HG02970 (cell line): ENCODE data around the gene KRTAP19-2.
"Not testable (repeated sequence)": the region's sequence is repeated elsewhere in the genome, so short reads cannot be mapped to it uniquely, and the experiment has no call there.

Source experiments
- ATAC-seq: cut with Tn5 transposase; IDR thresholded peaks from one replicate; pipeline ENCODE4 v1.9.1; 2021; ENCODE audit warnings: mild to moderate bottlenecking, moderate library complexity, moderate number of reproducible peaks; ENCODE audit not compliant: unreplicated experiment, low FRiP score

The KRTAP19-2 gene

GRCh38 chr21:30487336-30487735 is at the start of gene KRTAP19-2:
Gene KRTAP19-2 (minus strand): TSS chr21:30487436. CDS start chr21:30487348, 88 bp downstream.
- no peak for ATAC-seq

GRCh38 chr21:30518876-30519275 is 31.6 kb upstream of the KRTAP19-2 start:
- no peak for ATAC-seq

- no peak for ATAC-seq
Observed at GRCh38 chr21:30515681-30516080, 28.4 kb upstream of the KRTAP19-2 start.

GRCh38 chr21:30505621-30506205 is 18.5 kb upstream of the KRTAP19-2 start:
- not testable (repeated sequence) for ATAC-seq

GRCh38 chr21:30502041-30502440 is 14.8 kb upstream of the KRTAP19-2 start, which contains the start of gene KRTAP19-5:
Gene KRTAP19-5 (minus strand): TSS chr21:30502141. CDS start chr21:30502090, 51 bp downstream.
- ATAC-seq = no peak

GRCh38 chr21:30497065-30497464 is 9.8 kb upstream of the KRTAP19-2 start, which contains the start of gene KRTAP19-4:
Gene KRTAP19-4 (minus strand): TSS chr21:30497165. CDS start chr21:30497110, 55 bp downstream.
- no peak for ATAC-seq

- ATAC-seq = no peak
Observed at GRCh38 chr21:30491963-30492428, 4.8 kb upstream of the KRTAP19-2 start, which contains the start of gene KRTAP19-3. Gene KRTAP19-3 (minus strand): TSS chr21:30492013. CDS start chr21:30491957, 56 bp downstream.

GRCh38 chr21:30486180-30486579 is 1.1 kb downstream of the KRTAP19-2 start:
- no peak for ATAC-seq

GRCh38 chr21:30482130-30482529 is 5.1 kb downstream of the KRTAP19-2 start:
- no peak for ATAC-seq

GRCh38 chr21:30480145-30480544 is 7.1 kb downstream of the KRTAP19-2 start, which contains the start of gene KRTAP19-1:
Gene KRTAP19-1 (minus strand): TSS chr21:30480367. CDS start chr21:30480317, 50 bp downstream.
- ATAC-seq = no peak

- ATAC-seq = no peak
Observed at GRCh38 chr21:30479259-30479658, 8.0 kb downstream of the KRTAP19-2 start.

- ATAC-seq = no peak
Observed at GRCh38 chr21:30478004-30478403, 9.2 kb downstream of the KRTAP19-2 start.

- ATAC-seq = no peak
Observed at GRCh38 chr21:30468900-30469714, 18.1 kb downstream of the KRTAP19-2 start.

- no peak for ATAC-seq
Observed at GRCh38 chr21:30463713-30464112, 23.5 kb downstream of the KRTAP19-2 start.

GRCh38 chr21:30448514-30448913 is 38.7 kb downstream of the KRTAP19-2 start:
- no peak for ATAC-seq

GRCh38 chr21:30447056-30447455 is 40.2 kb downstream of the KRTAP19-2 start:
- ATAC-seq = no peak

- ATAC-seq = no peak
Observed at GRCh38 chr21:30444204-30444603, 43.0 kb downstream of the KRTAP19-2 start.

- ATAC-seq = no peak
Observed at GRCh38 chr21:30443226-30443625, 44.0 kb downstream of the KRTAP19-2 start.

- no peak for ATAC-seq
Observed at GRCh38 chr21:30439975-30440374, 47.3 kb downstream of the KRTAP19-2 start, which contains the start of gene KRTAP15-1. Gene KRTAP15-1 (plus strand): TSS chr21:30440275. CDS start chr21:30440328, 53 bp downstream.
